NCI-H2029 (cell line): ENCODE measurements around the gene CIAO3.
"Not testable (repeated sequence)": the region's sequence is repeated elsewhere in the genome, so short reads cannot be mapped to it uniquely, and the experiment has no call there.

Source experiments
- DNase-seq: peaks from one replicate; lab custom pipeline; 2025; lab: John Stamatoyannopoulos, UW

The CIAO3 gene

GRCh38 chr16:722835-723633 lies 17.8 kb downstream of the CIAO3 start:
- DNase-seq = no peak

DNA sequence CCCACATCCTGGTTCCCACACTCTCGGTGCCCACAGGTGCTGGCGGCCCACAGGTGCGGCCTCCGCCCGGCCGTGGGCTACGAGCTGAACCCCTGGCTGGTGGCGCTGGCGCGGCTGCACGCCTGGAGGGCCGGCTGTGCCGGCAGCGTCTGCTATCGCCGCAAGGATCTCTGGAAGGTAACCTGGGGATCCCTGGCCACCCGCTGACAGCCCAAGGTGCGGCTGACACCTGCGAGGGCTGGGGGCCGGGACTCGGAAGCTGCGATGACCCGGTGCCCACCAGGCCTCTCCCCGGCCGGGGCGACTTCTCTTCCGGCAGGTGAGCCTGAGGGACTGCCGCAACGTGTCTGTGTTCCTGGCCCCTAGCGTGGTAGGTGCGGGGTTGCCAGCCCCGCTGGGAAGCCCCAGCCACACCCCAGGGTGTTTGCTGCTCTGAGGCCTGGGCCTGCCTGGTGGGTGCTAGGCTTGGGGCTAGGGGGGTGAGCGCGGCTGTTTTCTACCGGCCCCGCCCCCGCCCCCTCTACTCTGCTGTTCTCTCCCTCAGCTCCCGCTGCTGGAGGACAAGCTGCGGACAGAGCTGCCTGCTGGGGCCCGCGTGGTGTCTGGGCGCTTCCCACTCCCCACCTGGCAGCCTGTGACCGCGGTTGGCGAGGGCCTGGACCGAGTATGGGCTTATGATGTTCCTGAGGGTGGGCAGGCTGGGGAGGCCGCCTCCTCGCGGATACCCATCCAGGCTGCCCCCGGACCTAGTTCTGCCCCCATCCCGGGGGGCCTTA lies 18.8 kb downstream of the CIAO3 start:
- DNase-seq = no peak

- peak; percentile 78 for DNase-seq
These were observed 19.6 kb downstream of the CIAO3 start, which contains the start of gene ANTKMT for GRCh38 chr16:720990-721764. ANTKMT (plus strand) TSS chr16:721146; CDS start chr16:721275, 129 bp downstream.

GRCh38 chr16:720447-720989 lies 20.3 kb downstream of the CIAO3 start:
- DNase-seq = peak; percentile 29

DNA sequence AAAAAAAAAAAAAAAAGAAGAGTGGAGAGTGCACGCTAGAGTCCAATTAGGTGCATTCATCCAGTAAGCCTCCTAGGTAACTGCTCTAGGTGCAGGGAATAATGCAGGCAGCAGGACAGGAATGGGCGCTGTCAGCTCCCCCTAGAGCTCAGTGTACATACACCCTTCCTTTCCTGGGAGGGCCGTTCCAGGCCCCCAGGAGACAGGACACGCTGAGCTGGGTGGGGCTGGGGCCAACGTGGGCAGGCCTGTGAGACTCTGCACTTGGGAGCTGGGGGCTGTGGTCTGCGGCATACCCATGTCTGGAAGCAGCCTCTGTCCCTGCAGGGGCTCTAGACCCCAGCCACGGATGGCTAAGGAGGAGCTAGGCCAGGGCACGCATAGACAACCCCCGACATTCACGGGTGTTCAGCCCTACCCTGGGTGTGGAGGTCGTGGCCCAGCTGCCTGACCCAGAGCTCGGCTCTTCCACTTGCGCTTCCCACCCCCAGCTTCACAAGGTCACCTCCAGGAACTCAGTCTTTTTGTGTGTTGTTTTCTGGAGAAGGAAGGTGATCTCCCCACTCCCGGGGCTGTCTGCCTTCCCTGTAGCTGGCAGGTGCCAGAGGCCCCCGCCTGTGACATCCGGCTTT lies 20.9 kb downstream of the CIAO3 start:
- no peak for DNase-seq

DNA sequence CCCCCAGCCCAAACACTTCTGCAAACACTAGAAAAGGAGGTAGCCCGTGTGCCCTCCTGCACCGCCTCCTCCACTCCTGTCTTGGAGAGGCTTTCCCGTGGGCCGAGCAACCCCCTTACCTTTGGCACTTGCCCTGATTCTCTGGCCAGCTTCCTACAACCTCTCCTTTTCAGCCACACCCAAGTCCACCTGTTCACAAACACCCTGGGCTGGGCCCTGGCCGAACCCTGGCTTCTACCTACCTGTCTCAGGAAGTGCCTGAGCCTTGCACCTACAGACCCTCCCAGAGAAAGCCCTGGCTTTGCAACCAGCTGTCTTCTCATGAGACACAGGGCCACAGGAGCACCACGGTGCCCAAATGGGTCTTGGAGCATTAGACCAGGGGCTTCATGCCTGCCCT lies 21.9 kb downstream of the CIAO3 start:
- no peak for DNase-seq

DNA sequence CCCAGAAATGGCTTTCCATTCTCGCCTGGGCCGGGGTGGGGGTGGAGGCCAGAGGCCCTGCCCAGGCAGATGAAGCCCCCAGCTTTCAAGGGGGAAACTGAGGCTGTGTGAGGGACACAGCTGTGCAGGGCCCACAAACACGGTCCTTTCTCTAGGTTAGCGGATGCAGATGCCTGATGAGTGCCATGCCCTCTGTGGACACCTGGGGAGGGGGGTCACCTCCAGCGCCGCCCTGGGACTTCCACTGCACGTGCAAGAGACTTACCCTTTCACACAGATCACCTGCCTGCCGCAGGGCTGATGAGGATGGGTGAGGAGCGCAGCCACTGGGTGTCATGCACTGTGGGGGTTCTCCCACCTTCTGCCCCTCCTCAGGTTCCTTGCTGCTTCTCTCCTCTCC lies 22.4 kb downstream of the CIAO3 start:
- DNase-seq = no peak

DNA sequence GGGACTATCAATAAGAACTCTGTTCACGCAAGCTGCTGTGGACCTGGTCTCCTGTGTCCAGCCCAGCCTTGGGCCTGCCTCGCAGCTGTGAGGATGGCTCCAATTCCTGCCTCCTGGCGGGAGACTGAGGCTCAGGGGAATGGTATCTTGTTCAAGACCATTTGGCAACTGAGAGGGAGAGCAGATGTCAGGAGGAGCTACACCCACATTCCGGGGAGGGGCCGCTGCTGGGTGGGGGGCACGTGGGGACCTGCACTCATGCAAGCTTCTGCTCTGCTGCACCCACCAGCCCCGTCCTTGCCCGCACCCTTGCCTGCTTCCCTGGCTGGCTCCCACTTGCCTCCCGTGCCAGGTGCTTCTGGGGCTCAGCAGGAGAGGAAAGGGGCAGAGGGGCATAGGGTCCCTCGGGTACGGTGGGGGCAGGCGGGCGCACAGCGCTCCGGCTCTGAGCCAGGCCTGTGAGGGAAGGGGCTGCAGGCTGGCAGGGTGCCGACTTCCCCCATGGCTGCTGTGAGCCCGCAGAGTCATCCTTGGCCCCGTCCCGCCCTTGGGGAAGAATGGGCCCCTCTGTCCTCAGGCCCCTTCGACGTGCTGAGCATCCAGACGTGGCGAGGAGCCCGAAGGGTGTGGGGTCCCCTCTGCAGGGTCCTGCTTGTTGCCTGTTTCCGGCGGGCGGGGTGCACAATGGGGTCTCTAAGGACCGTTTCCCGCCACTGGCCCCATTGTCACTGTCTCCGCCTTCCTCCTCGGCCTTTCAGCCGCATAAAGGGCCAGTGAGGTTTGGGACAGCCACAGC lies 23.1 kb downstream of the CIAO3 start:
- DNase-seq = no peak

DNA sequence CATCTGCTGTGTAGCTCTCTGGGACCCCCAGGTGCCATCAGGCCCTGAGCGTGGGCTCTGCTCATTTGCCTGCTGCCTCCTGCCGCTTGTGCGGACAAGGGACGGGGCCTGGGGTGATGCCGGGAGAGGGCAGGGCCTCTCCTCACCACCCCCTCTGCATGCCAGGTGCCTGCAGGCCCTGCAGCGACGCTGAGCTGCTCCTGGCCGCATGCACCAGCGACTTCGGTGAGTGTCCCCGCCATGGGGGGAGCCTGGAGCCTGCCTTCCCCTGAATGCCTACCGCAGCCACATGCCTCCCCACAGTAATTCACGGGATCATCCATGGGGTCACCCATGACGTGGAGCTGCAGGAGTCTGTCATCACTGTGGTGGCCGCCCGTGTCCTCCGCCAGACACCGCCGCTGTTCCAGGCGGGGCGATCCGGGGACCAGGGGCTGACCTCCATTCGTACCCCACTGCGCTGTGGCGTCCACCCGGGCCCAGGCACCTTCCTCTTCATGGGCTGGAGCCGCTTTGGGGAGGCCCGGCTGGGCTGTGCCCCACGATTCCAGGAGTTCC lies 23.9 kb downstream of the CIAO3 start:
- DNase-seq = no peak

GRCh38 chr16:716200-716568 lies 24.6 kb downstream of the CIAO3 start:
- DNase-seq = no peak

- no peak for DNase-seq
These were observed 25.2 kb downstream of the CIAO3 start for GRCh38 chr16:715477-716199.

DNA sequence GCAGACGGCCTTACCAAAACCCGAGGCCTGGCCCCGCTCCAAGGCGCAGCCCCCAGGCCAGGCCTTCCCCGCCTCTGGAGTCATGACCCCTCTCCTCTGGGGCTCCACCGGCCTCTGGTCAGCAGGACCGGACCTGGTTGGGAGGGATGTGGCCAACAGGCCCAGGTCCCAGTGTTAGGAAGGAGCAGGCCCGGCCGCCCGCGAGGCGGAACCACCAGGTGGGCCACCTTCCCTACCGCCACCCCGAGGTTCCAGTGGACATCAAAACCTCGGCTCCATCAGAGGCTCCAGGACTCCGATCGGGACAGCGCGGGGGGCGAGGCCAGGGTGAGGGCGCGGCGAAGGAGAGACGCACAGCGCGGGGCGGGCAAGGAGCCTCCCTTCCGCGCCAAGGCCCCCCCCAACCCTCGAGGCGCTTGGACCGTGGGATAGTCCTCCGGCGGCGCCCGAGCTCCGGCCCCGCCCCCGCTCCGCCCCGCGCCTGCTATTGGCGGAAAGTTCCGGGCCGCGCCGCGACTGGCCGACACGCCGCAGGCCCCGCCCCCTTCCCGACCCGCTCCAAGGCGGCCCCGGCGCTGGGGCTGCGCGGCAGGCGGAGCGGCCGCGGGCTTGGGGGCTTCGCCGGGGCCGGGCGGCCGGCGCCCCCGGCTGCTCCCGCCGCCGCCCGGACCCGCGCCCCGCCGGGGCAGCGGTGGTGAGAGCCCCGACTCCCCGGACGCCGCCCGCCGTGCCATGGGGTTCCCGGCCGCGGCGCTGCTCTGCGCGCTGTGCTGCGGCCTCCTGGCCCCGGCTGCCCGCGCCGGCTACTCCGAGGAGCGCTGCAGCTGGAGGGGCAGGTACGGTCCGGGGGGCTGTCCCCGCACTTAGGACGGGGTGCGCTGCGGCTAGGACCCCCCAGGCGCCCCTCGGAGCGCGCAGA lies 26.0 kb downstream of the CIAO3 start, which contains the start of gene METRN:
METRN (plus strand) TSS at position 561 of the 919 bp plus-strand sequence; CDS start at position 733, 172 bp downstream.
- DNase-seq = peak; percentile 68

DNA sequence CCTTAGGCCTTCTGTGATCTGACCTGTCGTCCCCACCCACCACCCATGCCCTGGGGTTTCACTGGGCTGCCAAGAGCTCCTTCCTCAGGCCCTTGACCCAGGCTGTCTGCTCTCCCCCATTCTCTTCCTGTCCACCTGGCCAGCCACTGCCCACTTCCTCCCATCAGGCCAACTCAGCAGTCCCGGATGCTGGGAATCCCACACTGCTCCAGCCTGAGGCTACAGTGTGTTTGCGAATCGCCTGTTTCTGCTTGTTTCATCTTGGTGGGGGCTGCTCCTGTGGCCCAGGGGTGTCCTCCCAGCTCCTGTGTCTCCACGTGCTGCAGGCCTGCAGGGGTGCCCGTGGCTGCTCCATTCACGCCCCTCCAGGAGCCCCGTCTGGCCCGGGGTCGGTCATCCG lies 26.7 kb downstream of the CIAO3 start:
- no peak for DNase-seq

GRCh38 chr16:712740-713250 lies 28.0 kb downstream of the CIAO3 start:
- not testable (repeated sequence) for DNase-seq

GRCh38 chr16:711548-712320 lies 29.1 kb downstream of the CIAO3 start:
- peak; percentile 44 for DNase-seq

GRCh38 chr16:711084-711483 lies 29.7 kb downstream of the CIAO3 start:
- no peak for DNase-seq

GRCh38 chr16:710500-711075 lies 30.2 kb downstream of the CIAO3 start:
- DNase-seq = no peak
